Trophoblast cell (in vitro differentiated cells and primary cell): Measurements from ENCODE around the gene PDE5A.

ENCODE experiments used
- DNase-seq, 2 donors: peaks; one replicate each; pipeline ENCODE4 v3.0.0-alpha.2; 2016
- H2AFZ ChIP-seq: 2 replicates; pipeline ENCODE4 v1.6.1; 2013; ENCODE audit warnings: low read length, moderate library complexity, mild to moderate bottlenecking; ENCODE audit not compliant: insufficient read depth, poor library complexity
- H2AK5ac ChIP-seq: 2 replicates; pipeline ENCODE4 v1.6.1; 2013; ENCODE audit warnings: mild to moderate bottlenecking, low read length
- H2BK120ac ChIP-seq: 2 replicates; pipeline ENCODE4 v1.6.1; 2013; ENCODE audit warnings: low read length, mild to moderate bottlenecking, moderate library complexity; ENCODE audit not compliant: insufficient read depth, poor library complexity
- H2BK12ac ChIP-seq: 2 replicates; pipeline ENCODE4 v1.6.1; 2013; ENCODE audit warnings: mild to moderate bottlenecking, low read length, moderate library complexity
- H2BK5ac ChIP-seq: 2 replicates; pipeline ENCODE4 v1.6.1; 2013; ENCODE audit warnings: low read length, low read depth, moderate library complexity, mild to moderate bottlenecking; ENCODE audit not compliant: poor library complexity
- H3K14ac ChIP-seq: 2 replicates; pipeline ENCODE4 v1.6.1; 2013; ENCODE audit warnings: mild to moderate bottlenecking, low read length
- H3K18ac ChIP-seq: 2 replicates; pipeline ENCODE4 v1.6.1; 2013; ENCODE audit warnings: mild to moderate bottlenecking, low read length
- H3K23ac ChIP-seq: 2 replicates; pipeline ENCODE4 v1.6.1; 2013; ENCODE audit warnings: low read length
- H3K27ac ChIP-seq: 2 replicates; pipeline ENCODE4 v1.5.1; 2013; ENCODE audit warnings: low read depth, mild to moderate bottlenecking, inconsistent platforms, low read length, moderate library complexity
- H3K27me3 ChIP-seq: 2 replicates; pipeline ENCODE4 v1.6.1; 2013; ENCODE audit warnings: inconsistent platforms, mild to moderate bottlenecking, low read length, moderate library complexity; ENCODE audit not compliant: insufficient read depth
- H3K36me3 ChIP-seq, 2 experiments: 1 replicate in 1 of 2; 2 replicates in 1 of 2; pipeline ENCODE4 v1.6.1; 2013; ENCODE audit warnings: low read length in 2 of 2, mild to moderate bottlenecking in 2 of 2, moderate library complexity in 1 of 2; ENCODE audit not compliant: insufficient read depth in 2 of 2, control insufficient read depth in 1 of 2
- H3K4ac ChIP-seq: 2 replicates; pipeline ENCODE4 v1.6.1; 2013; ENCODE audit warnings: low read depth, mild to moderate bottlenecking, low read length, moderate library complexity
- H3K4me1 ChIP-seq, 2 experiments: 1 replicate in 1 of 2; 2 replicates in 1 of 2; pipeline ENCODE4 v1.6.1; 2013; ENCODE audit warnings: low read length in 2 of 2, mild to moderate bottlenecking in 2 of 2, moderate library complexity in 1 of 2; ENCODE audit not compliant: insufficient read depth in 2 of 2, control insufficient read depth in 1 of 2
- H3K4me2 ChIP-seq: 2 replicates; pipeline ENCODE4 v1.6.1; 2013; ENCODE audit warnings: inconsistent platforms, mild to moderate bottlenecking, low read length, moderate library complexity
- H3K4me3 ChIP-seq: 2 replicates; pipeline ENCODE4 v1.5.1; 2013; ENCODE audit warnings: mild to moderate bottlenecking, low read depth, low read length, inconsistent platforms
- H3K79me1 ChIP-seq: one replicate; pipeline ENCODE4 v1.6.1; 2013; ENCODE audit warnings: low read length
- H3K79me2 ChIP-seq: 2 replicates; pipeline ENCODE4 v1.6.1; 2013; ENCODE audit warnings: low read length, mild to moderate bottlenecking; ENCODE audit not compliant: control insufficient read depth, insufficient read depth, poor library complexity
- H3K9ac ChIP-seq: 2 replicates; pipeline ENCODE4 v1.6.1; 2013; ENCODE audit warnings: mild to moderate bottlenecking, low read length
- H3K9me3 ChIP-seq: 2 replicates; pipeline ENCODE4 v1.6.1; 2013; ENCODE audit warnings: low read depth, mild to moderate bottlenecking, control low read depth, inconsistent platforms, low read length; ENCODE audit not compliant: insufficient read depth
- H4K12ac ChIP-seq: 2 replicates; pipeline ENCODE4 v1.6.1; 2013; ENCODE audit warnings: low read depth, mild to moderate bottlenecking, low read length, moderate library complexity
- H4K8ac ChIP-seq: 2 replicates; pipeline ENCODE4 v1.6.1; 2013; ENCODE audit warnings: low read depth, mild to moderate bottlenecking, low read length, moderate library complexity
- H4K91ac ChIP-seq: one replicate; pipeline ENCODE4 v1.6.1; 2013; ENCODE audit warnings: low read depth, mild to moderate bottlenecking, low read length, moderate library complexity
- WGBS: extraction: QIAGEN DNeasy Blood & Tissue Kit; methylation state at CpG from one replicate; pipeline ENCODE4 v1.1.7; 2013; ENCODE audit warnings: missing lambda C conversion rate; ENCODE audit not compliant: insufficient read length, insufficient coverage; ENCODE audit errors: extremely low coverage; 5-methylcytosine and 5-hydroxymethylcytosine counted together

Gene PDE5A

GRCh38 chr4:119661231-119661630 lies 32.6 kb upstream of the PDE5A start:
- Histone ChIP-seq H3K4me3 (no peak overlapping the region), H4K91ac (no peak overlapping the region), H3K14ac (no peak overlapping the region), H3K9ac (no peak overlapping the region), H3K23ac (no peak overlapping the region), H2BK12ac (no peak overlapping the region), H2AK5ac (no peak overlapping the region), H4K12ac (no peak overlapping the region), H3K4me2 (no peak overlapping the region), H3K18ac (no peak overlapping the region), H3K79me2 (no peaks in the 10 kb centered on the region), H3K4me1 (no peaks in the 10 kb centered on the region), H3K36me3 (no peaks in the 10 kb centered on the region), H2AFZ (no peak overlapping the region), H3K9me3 (no peaks in the 10 kb centered on the region), H2BK5ac (no peak overlapping the region), H2BK120ac (no peak overlapping the region), H3K27ac (no peak overlapping the region), H4K8ac (no peak overlapping the region), H3K4ac (no peak overlapping the region), H3K27me3 (no peaks in the 10 kb centered on the region), H3K79me1 (peaks cover 2% of the 10 kb centered on the region)
- no peak for DNase-seq
- no CpG with 5 or more reads among the region's 1 CpG for WGBS

DNA sequence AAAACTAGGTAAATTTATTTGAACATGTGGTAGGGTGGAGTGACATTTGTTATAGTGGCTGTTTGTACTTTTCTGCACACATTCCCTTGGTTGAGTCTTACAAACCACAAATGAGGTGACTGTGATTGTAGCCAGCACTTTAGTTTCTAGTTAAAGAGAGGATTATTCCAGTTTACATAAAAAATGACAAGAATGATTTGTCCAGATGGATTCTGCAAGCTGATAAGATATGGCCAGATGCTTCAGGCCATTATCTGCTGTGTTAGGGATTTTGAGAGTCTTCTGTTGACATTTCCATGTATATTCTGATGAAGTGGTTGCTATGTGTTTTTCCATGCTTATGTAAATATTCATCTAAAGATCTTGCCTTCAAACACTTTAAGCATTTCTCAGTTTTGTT lies 31.0 kb upstream of the PDE5A start:
- no peak overlapping the region for H2BK120ac ChIP-seq
- no peak overlapping the region for H4K91ac ChIP-seq
- H2BK5ac ChIP-seq, result no peak overlapping the region
- H3K4me3 ChIP-seq, result no peak overlapping the region
- peaks cover 3% of the 10 kb centered on the region for H3K79me1 ChIP-seq
- no peak overlapping the region for H2AFZ ChIP-seq
- no peaks in the 10 kb centered on the region for H3K9me3 ChIP-seq
- H3K4ac ChIP-seq, result no peak overlapping the region
- H4K8ac ChIP-seq, result no peak overlapping the region
- no peaks in the 10 kb centered on the region for H3K36me3 ChIP-seq
- H3K9ac ChIP-seq, result no peak overlapping the region
- no peak overlapping the region for H3K14ac ChIP-seq
- no peaks in the 10 kb centered on the region for H3K4me1 ChIP-seq
- H3K23ac ChIP-seq, result no peak overlapping the region
- no peak overlapping the region for H4K12ac ChIP-seq
- no peak overlapping the region for H3K4me2 ChIP-seq
- H3K27me3 ChIP-seq, result no peaks in the 10 kb centered on the region
- no peaks in the 10 kb centered on the region for H3K79me2 ChIP-seq
- H2AK5ac ChIP-seq, result no peak overlapping the region
- H3K18ac ChIP-seq, result no peak overlapping the region
- H2BK12ac ChIP-seq, result no peak overlapping the region
- peak; percentile 64 to 86 for DNase-seq
- no peak overlapping the region for H3K27ac ChIP-seq

GRCh38 chr4:119657111-119657611 lies 28.6 kb upstream of the PDE5A start:
- Histone ChIP-seq H3K4me2 (no peak overlapping the region), H2BK120ac (no peak overlapping the region), H3K4me1 (no peaks in the 10 kb centered on the region), H3K9ac (no peak overlapping the region), H3K23ac (no peak overlapping the region), H4K8ac (no peak overlapping the region), H3K14ac (no peak overlapping the region), H3K18ac (no peak overlapping the region), H2BK5ac (no peak overlapping the region), H2AFZ (no peak overlapping the region), H4K91ac (no peak overlapping the region), H2BK12ac (no peak overlapping the region), H3K9me3 (no peaks in the 10 kb centered on the region), H4K12ac (no peak overlapping the region), H3K27ac (no peak overlapping the region), H3K4ac (no peak overlapping the region), H3K79me1 (peaks cover 3% of the 10 kb centered on the region), H2AK5ac (no peak overlapping the region), H3K27me3 (no peaks in the 10 kb centered on the region), H3K36me3 (no peaks in the 10 kb centered on the region), H3K79me2 (no peaks in the 10 kb centered on the region), H3K4me3 (no peak overlapping the region)
- peak; percentile 68 to 91 for DNase-seq

DNA sequence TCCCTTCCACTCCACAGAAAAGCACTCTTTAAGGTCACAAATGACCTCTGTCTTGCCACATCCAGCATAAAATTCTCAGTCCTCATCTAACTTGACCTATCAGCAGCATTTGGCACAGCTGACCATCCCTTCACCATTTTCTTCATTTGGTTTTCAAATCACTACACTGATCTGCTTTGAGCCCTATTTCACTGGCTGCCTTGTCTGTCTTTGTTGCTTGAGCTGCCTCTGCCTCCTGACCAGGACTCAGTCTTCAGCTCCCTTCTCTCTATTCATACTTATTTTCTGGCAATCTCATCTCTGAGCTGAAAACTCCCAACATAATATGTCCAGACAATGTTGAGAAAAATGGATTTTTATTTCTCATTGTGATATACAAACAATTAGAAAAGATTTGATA lies 27.7 kb upstream of the PDE5A start:
- H3K9ac ChIP-seq, result no peak overlapping the region
- no peaks in the 10 kb centered on the region for H3K4me1 ChIP-seq
- H3K79me1 ChIP-seq, result peaks cover 3% of the 10 kb centered on the region
- peak overlapping the region; percentile 54 for H4K8ac ChIP-seq
- no peak overlapping the region for H3K18ac ChIP-seq
- peak overlapping the region; percentile 40 for H2BK12ac ChIP-seq
- H2BK120ac ChIP-seq, result peak overlapping the region; percentile 13
- no peak overlapping the region for H3K23ac ChIP-seq
- H3K36me3 ChIP-seq, result no peaks in the 10 kb centered on the region
- H3K79me2 ChIP-seq, result no peaks in the 10 kb centered on the region
- DNase-seq, result no peak
- no peaks in the 10 kb centered on the region for H3K9me3 ChIP-seq
- H3K27me3 ChIP-seq, result no peaks in the 10 kb centered on the region
- peak overlapping the region; percentile 47 for H4K91ac ChIP-seq
- no peak overlapping the region for H2AK5ac ChIP-seq
- H3K4ac ChIP-seq, result no peak overlapping the region
- H3K27ac ChIP-seq, result no peak overlapping the region
- H3K4me2 ChIP-seq, result no peak overlapping the region
- no peak overlapping the region for H3K4me3 ChIP-seq
- no peak overlapping the region for H4K12ac ChIP-seq
- H2AFZ ChIP-seq, result no peak overlapping the region
- no peak overlapping the region for H3K14ac ChIP-seq
- no peak overlapping the region for H2BK5ac ChIP-seq
